Mucosa of rectum (tissue), 2 donors: ENCODE data around the gene FAAP100.

Experiments
- H3K27ac ChIP-seq, 2 donors: one replicate each; pipeline ENCODE4 v1.7.0; 2013; ENCODE audit warnings: inconsistent platforms in 2 of 2, low read depth in 2 of 2, low read length in 2 of 2
- H3K27me3 ChIP-seq, 2 donors: one replicate each; pipeline ENCODE4 v1.7.0; 2013; ENCODE audit warnings: low read length in 2 of 2; ENCODE audit not compliant: control insufficient read depth in 2 of 2, insufficient read depth in 2 of 2
- H3K36me3 ChIP-seq, 2 donors: one replicate each; pipeline ENCODE4 v1.7.0; 2013; ENCODE audit warnings: low read length in 2 of 2; ENCODE audit not compliant: control insufficient read depth in 2 of 2, insufficient read depth in 2 of 2
- H3K4me1 ChIP-seq, 2 donors: one replicate each; pipeline ENCODE4 v1.7.0; 2013; ENCODE audit warnings: low read length in 2 of 2, mild to moderate bottlenecking in 1 of 2; ENCODE audit not compliant: control insufficient read depth in 2 of 2, insufficient read depth in 2 of 2
- H3K4me3 ChIP-seq, 2 donors: one replicate each; pipeline ENCODE4 v1.7.0; 2013; ENCODE audit warnings: low read length in 2 of 2
- H3K9ac ChIP-seq, 2 donors: one replicate each; pipeline ENCODE4 v1.7.0; 2013; ENCODE audit warnings: low read length in 2 of 2, low read depth in 1 of 2, mild to moderate bottlenecking in 1 of 2
- H3K9me3 ChIP-seq, 2 donors: one replicate each; pipeline ENCODE4 v1.7.0; 2013; ENCODE audit warnings: low read length in 2 of 2; ENCODE audit not compliant: control insufficient read depth in 2 of 2
- donor health status: healthy.
- donor health status: Normal muscosa, but diverticular disease.

Gene FAAP100

GRCh38 chr17:81583589-81584342 is 31.6 kb upstream of the FAAP100 start:
- H3K27me3 ChIP-seq = no peaks in the 10 kb centered on the region
- H3K4me3 ChIP-seq = no peak overlapping the region
- no peaks in the 10 kb centered on the region for H3K9me3 ChIP-seq
- no peak overlapping the region for H3K27ac ChIP-seq
- peaks cover 52 to 56% of the 10 kb centered on the region in 2 donors for H3K36me3 ChIP-seq
- no peak overlapping the region for H3K9ac ChIP-seq
- H3K4me1 ChIP-seq = no peaks in the 10 kb centered on the region

DNA sequence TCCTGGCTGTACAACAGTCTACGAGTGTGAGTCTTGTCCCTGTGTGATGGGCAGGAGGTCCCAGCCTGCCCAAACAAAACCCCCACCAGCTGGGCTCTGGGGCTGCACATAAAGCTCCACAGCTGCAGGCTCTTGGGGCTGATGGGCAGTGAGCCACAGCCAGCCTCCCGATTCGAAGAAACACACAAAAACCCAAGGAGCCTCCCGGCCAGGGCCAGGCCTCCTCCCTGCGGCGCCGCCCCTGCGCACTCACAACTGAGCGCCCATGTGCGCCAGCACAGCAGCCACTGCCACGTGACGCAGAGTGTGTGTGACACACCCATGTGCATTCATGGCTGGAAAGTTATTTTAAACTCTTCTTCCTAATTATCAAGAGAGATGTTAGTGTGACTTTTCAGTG is 30.6 kb upstream of the FAAP100 start:
- no peaks in the 10 kb centered on the region for H3K27me3 ChIP-seq
- H3K9ac ChIP-seq = no peak overlapping the region
- peaks cover 48 to 52% of the 10 kb centered on the region in 2 donors for H3K36me3 ChIP-seq
- H3K4me3 ChIP-seq = no peak overlapping the region
- no peaks in the 10 kb centered on the region for H3K4me1 ChIP-seq
- no peaks in the 10 kb centered on the region for H3K9me3 ChIP-seq
- no peak overlapping the region for H3K27ac ChIP-seq

DNA sequence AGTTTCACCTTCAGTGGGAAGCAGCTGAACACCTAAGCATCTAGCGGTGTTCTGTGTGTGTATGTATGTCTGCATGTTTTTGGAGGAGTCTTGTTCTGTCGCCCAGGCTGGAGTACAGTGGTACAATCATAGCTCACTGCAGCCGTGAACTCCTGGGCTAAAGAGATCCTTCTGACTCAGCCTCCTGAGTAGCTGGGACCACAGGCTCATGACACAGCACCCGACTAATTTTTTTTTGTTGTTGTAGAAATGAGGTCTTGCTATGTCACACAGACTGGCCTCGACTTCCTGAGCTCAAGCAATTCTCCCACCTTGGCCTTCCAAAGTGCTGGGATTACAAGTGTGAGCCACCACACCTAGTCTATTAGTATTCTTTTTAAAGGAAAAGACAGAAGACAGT is 30.2 kb upstream of the FAAP100 start:
- Histone ChIP-seq H3K27ac (no peak overlapping the region), H3K36me3 (peaks cover 48 to 52% of the 10 kb centered on the region in 2 donors)

DNA sequence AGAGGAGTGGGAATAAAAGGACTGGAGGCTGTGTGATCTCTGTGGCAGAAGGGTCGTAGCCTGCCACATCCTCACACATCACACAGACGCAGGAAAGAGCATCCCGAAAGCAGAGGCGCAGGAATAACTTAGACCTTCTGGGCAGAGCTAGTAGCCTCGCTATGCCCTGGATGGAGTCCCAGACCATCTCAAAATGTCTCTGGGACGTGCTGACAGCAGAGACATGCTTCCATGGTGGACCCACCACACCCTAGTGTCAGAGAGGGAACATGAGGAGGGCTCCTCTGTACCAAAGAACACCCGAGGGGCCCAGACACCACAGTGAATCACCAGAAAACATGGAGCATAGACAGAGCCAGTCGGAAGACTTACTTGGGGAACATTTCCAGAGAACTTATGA is 29.6 kb upstream of the FAAP100 start:
- Histone ChIP-seq H3K27me3 (no peaks in the 10 kb centered on the region), H3K4me3 (no peak overlapping the region), H3K9me3 (no peaks in the 10 kb centered on the region), H3K36me3 (peaks cover 45 to 52% of the 10 kb centered on the region in 2 donors), H3K9ac (no peak overlapping the region), H3K4me1 (peaks cover 0 to 5% of the 10 kb centered on the region in 2 donors), H3K27ac (no peak overlapping the region)

More for the DNA sequence above, 30.2 kb upstream of the FAAP100 start:
- no peaks in the 10 kb centered on the region for H3K9me3 ChIP-seq
- H3K9ac ChIP-seq = no peak overlapping the region
- H3K4me1 ChIP-seq = peaks cover 0 to 2% of the 10 kb centered on the region in 2 donors
- H3K4me3 ChIP-seq = no peak overlapping the region
- H3K27me3 ChIP-seq = no peaks in the 10 kb centered on the region

DNA sequence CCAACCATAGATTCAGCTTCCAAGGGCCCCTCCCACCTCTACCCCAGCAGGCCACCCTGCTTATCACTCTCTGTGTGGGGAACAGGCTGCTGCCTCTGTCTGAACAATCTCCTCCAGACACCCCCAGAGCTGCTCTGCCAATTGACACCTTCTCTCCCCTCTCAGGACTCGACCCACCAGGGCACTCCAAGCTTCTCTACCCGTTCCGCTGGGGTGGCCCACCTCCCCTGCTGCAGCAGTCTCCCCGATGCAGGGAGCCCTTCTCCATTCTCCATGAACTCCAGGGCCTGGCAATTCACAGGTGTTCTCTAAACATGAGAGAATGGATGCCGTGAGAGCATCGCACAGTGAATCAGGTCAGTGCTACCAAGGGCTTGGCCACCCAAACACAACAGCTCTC is 28.3 kb upstream of the FAAP100 start:
- no peak overlapping the region for H3K4me3 ChIP-seq
- H3K27me3 ChIP-seq = no peaks in the 10 kb centered on the region
- H3K27ac ChIP-seq = no peak overlapping the region
- peaks cover 39 to 49% of the 10 kb centered on the region in 2 donors for H3K36me3 ChIP-seq
- peaks cover 0 to 5% of the 10 kb centered on the region in 2 donors for H3K4me1 ChIP-seq
- H3K9ac ChIP-seq = no peak overlapping the region
- no peaks in the 10 kb centered on the region for H3K9me3 ChIP-seq

DNA sequence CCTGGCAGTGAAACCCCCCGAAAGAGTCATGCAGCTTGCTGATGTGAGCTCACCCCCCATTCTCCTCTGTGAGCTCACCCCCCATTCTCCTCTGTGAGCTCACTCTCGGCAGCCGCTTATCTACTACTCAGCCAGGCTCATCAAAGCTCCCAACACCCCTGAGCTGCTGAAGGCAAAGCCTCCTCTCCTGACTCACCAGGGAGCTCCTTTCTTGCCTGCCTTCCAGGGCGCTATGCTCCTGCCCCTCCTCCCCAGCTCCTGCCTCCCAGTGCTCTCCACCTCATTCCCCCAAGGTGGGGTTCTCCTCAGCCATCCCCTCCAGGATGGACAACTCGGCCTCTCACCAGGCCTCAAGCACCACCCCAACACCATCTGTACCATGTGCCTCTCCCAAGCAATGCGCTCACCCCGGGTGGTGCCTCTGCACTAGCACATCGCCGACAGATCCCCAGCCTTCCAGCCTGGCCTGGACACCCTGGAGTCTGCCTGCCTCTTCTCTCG is 27.7 kb upstream of the FAAP100 start:
- Histone ChIP-seq H3K9ac (no peak overlapping the region), H3K27me3 (no peaks in the 10 kb centered on the region), H3K36me3 (peaks cover 41 to 51% of the 10 kb centered on the region in 2 donors), H3K4me1 (peaks cover 0 to 5% of the 10 kb centered on the region in 2 donors), H3K27ac (no peak overlapping the region), H3K9me3 (no peaks in the 10 kb centered on the region), H3K4me3 (no peak overlapping the region)

- no peak overlapping the region for H3K4me3 ChIP-seq
- H3K9me3 ChIP-seq = no peaks in the 10 kb centered on the region
- H3K27ac ChIP-seq = no peak overlapping the region
- peaks cover 0 to 5% of the 10 kb centered on the region in 2 donors for H3K4me1 ChIP-seq
- peaks cover 39 to 51% of the 10 kb centered on the region in 2 donors for H3K36me3 ChIP-seq
- H3K27me3 ChIP-seq = no peaks in the 10 kb centered on the region
- no peak overlapping the region for H3K9ac ChIP-seq
These were observed 27.1 kb upstream of the FAAP100 start for GRCh38 chr17:81579298-81579697.

- Histone ChIP-seq H3K9ac (no peak overlapping the region), H3K4me3 (no peak overlapping the region), H3K27me3 (no peaks in the 10 kb centered on the region), H3K4me1 (peaks cover 0 to 5% of the 10 kb centered on the region in 2 donors), H3K9me3 (no peaks in the 10 kb centered on the region), H3K27ac (no peak overlapping the region), H3K36me3 (peaks cover 41 to 50% of the 10 kb centered on the region in 2 donors)
These were observed 26.5 kb upstream of the FAAP100 start for GRCh38 chr17:81578561-81579225.

DNA sequence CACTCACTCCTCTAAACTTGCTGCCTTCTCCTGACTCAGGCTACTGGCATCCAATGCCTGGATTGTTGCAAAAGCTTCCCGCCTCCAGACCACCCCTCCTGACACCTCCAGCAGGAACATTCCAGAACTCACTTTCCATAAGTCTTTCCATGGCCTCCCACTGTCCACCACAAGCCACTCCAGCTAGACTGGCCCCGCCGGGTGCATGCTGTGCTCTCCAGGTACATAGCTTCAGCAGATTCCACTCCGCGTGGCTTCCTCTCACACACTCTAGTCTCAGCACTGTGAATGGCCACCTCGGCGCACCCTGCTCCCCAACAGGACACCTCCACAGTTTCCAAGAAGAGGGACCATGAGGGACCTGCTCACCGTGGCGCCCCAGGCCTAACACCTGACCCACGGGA is 25.9 kb upstream of the FAAP100 start:
- Histone ChIP-seq H3K27me3 (no peaks in the 10 kb centered on the region), H3K9ac (no peak overlapping the region), H3K36me3 (peaks cover 37 to 46% of the 10 kb centered on the region in 2 donors), H3K4me1 (peaks cover 0 to 5% of the 10 kb centered on the region in 2 donors), H3K9me3 (no peaks in the 10 kb centered on the region), H3K4me3 (no peak overlapping the region), H3K27ac (no peak overlapping the region)

- peaks cover 0 to 5% of the 10 kb centered on the region in 2 donors for H3K4me1 ChIP-seq
- H3K9ac ChIP-seq = no peak overlapping the region
- H3K27ac ChIP-seq = peak overlapping the region in 1 of 2 donors; percentile 23
- H3K27me3 ChIP-seq = no peaks in the 10 kb centered on the region
- peak overlapping the region in 1 of 2 donors; percentile 7 for H3K4me3 ChIP-seq
- peaks cover 37 to 42% of the 10 kb centered on the region in 2 donors for H3K36me3 ChIP-seq
- H3K9me3 ChIP-seq = no peaks in the 10 kb centered on the region
These were observed 25.3 kb upstream of the FAAP100 start for GRCh38 chr17:81577278-81578000.
